ENCODE data around the gene FAM219B.

Gene FAM219B

DNA sequence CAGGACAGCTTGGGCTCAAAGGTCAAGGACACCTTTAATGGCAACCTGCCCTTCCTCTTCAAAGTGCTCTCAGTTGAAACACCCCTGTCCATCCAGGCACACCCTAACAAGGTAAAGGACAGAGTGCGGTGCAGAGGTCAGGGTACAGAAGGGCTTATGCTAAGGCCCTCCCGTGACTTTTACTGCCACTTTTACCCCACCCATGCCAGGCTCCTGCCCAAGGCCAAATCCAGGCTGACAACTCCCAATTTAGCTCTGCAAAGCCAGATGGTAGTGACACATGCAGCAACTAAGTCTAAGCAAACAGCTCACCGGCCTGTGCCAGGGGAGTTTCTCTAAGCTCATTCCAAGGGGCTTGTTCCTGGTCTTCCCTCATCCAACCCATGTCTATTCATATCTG, 15.2 kb downstream of the FAM219B start:
- Histone ChIP-seq H2AFZ (ENCODE audit: low read depth, low read length, severe bottlenecking) (no peak overlapping the region), H3K27me3 (ENCODE audit: low read length) (no peaks in the 10 kb centered on the region), H3K79me2 (ENCODE audit: insufficient read depth, low read length) (peaks cover 4% of the 10 kb centered on the region; the same call in 1 of the 2 replicates), H3K9ac (ENCODE audit: low read length) (no peak overlapping the region), H3K9me2 (replicated peaks; ENCODE audit: insufficient read depth, low read length) (no peaks in the 10 kb centered on the region), H4K20me1 (ENCODE audit: low read depth, low read length) (no peaks in the 10 kb centered on the region), H3K4me3 (ENCODE audit: insufficient read depth, low read length, poor library complexity, severe bottlenecking) (no peak overlapping the region), H3K9me3 (ENCODE audit: insufficient read depth, low read length) (no peaks in the 10 kb centered on the region), H3K27ac (ENCODE audit: low read depth, low read length) (no peak overlapping the region), H3K36me3 (ENCODE audit: low read length) (no peaks in the 10 kb centered on the region), H3K4me2 (ENCODE audit: low read depth, low read length, poor library complexity, severe bottlenecking) (no peak overlapping the region), H3F3A (ENCODE audit: insufficient read depth) (no peaks in the 10 kb centered on the region)
- TF ChIP-seq, protein P1, sequence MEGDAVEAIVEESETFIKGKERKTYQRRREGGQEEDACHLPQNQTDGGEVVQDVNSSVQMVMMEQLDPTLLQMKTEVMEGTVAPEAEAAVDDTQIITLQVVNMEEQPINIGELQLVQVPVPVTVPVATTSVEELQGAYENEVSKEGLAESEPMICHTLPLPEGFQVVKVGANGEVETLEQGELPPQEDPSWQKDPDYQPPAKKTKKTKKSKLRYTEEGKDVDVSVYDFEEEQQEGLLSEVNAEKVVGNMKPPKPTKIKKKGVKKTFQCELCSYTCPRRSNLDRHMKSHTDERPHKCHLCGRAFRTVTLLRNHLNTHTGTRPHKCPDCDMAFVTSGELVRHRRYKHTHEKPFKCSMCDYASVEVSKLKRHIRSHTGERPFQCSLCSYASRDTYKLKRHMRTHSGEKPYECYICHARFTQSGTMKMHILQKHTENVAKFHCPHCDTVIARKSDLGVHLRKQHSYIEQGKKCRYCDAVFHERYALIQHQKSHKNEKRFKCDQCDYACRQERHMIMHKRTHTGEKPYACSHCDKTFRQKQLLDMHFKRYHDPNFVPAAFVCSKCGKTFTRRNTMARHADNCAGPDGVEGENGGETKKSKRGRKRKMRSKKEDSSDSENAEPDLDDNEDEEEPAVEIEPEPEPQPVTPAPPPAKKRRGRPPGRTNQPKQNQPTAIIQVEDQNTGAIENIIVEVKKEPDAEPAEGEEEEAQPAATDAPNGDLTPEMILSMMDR (IDR thresholded peaks at IDR 0.05; ENCODE audit: insufficient read depth, low read length, poor library complexity, severe bottlenecking) = no peak
- TF ChIP-seq EZH2phosphoT487 (conservative IDR thresholded peaks at IDR 0.05; ENCODE audit: low read length) = no peak

GRCh38 chr15:74890665-74890960, 16.0 kb downstream of the FAM219B start:
- H3K79me2 ChIP-seq (ENCODE audit: insufficient read depth, low read length) = peaks cover 4% of the 10 kb centered on the region; the same call in 1 of the 2 replicates
- TF ChIP-seq EZH2phosphoT487 (conservative IDR thresholded peaks at IDR 0.05; ENCODE audit: low read length) = no peak
- TF ChIP-seq, protein P1 (IDR thresholded peaks at IDR 0.05; ENCODE audit: insufficient read depth, low read length, poor library complexity, severe bottlenecking) = no peak
- H3K4me2 ChIP-seq (ENCODE audit: low read depth, low read length, poor library complexity, severe bottlenecking) = peak overlapping the region; percentile 79
- no peaks in the 10 kb centered on the region for H4K20me1 ChIP-seq (ENCODE audit: low read depth, low read length)
- no peaks in the 10 kb centered on the region for H3K36me3 ChIP-seq (ENCODE audit: low read length)
- peak overlapping the region; percentile 88 for H2AFZ ChIP-seq (ENCODE audit: low read depth, low read length, severe bottlenecking)
- no peaks in the 10 kb centered on the region for H3K9me2 ChIP-seq (replicated peaks; ENCODE audit: insufficient read depth, low read length)
- H3K9ac ChIP-seq (ENCODE audit: low read length) = peak overlapping the region; percentile 75
- no peaks in the 10 kb centered on the region for H3K27me3 ChIP-seq (ENCODE audit: low read length)
- H3K9me3 ChIP-seq (ENCODE audit: insufficient read depth, low read length) = no peaks in the 10 kb centered on the region
- peak overlapping the region; percentile 73 for H3K4me3 ChIP-seq (ENCODE audit: insufficient read depth, low read length, poor library complexity, severe bottlenecking)
- no peak overlapping the region for H3K27ac ChIP-seq (ENCODE audit: low read depth, low read length)
- no peaks in the 10 kb centered on the region for H3F3A ChIP-seq (ENCODE audit: insufficient read depth)

GRCh38 chr15:74889883-74890664, 16.6 kb downstream of the FAM219B start, which contains the start of gene MPI:
MPI (plus strand) TSS chr15:74890042; CDS start chr15:74890074, 32 bp downstream.
- no peaks in the 10 kb centered on the region for H3K9me2 ChIP-seq (replicated peaks; ENCODE audit: insufficient read depth, low read length)
- H3F3A ChIP-seq (ENCODE audit: insufficient read depth) = no peaks in the 10 kb centered on the region
- TF ChIP-seq, protein P1 (IDR thresholded peaks at IDR 0.05; ENCODE audit: insufficient read depth, low read length, poor library complexity, severe bottlenecking) = no peak
- TF ChIP-seq EZH2phosphoT487 (conservative IDR thresholded peaks at IDR 0.05; ENCODE audit: low read length) = no peak
- peaks cover 4% of the 10 kb centered on the region; the same call in 1 of the 2 replicates for H3K79me2 ChIP-seq (ENCODE audit: insufficient read depth, low read length)
- H3K9me3 ChIP-seq (ENCODE audit: insufficient read depth, low read length) = no peaks in the 10 kb centered on the region
- peak within 1 kb of the TSS; percentile 88 for H2AFZ ChIP-seq (ENCODE audit: low read depth, low read length, severe bottlenecking)
- no peaks in the 10 kb centered on the region for H4K20me1 ChIP-seq (ENCODE audit: low read depth, low read length)
- no peak within 1 kb of the TSS; the same call in 1 of the 2 replicates for H3K27ac ChIP-seq (ENCODE audit: low read depth, low read length)
- no peaks in the 10 kb centered on the region for H3K36me3 ChIP-seq (ENCODE audit: low read length)
- H3K27me3 ChIP-seq (ENCODE audit: low read length) = no peaks in the 10 kb centered on the region
- peak within 1 kb of the TSS; percentile 73 for H3K4me3 ChIP-seq (ENCODE audit: insufficient read depth, low read length, poor library complexity, severe bottlenecking)
- H3K4me2 ChIP-seq (ENCODE audit: low read depth, low read length, poor library complexity, severe bottlenecking) = peak within 1 kb of the TSS; percentile 79
- peak within 1 kb of the TSS; percentile 75 for H3K9ac ChIP-seq (ENCODE audit: low read length)

All from SU-DHL-6 (cell line).